HG02678 (cell line): ENCODE measurements around the gene TMEM132A.
"Not testable (repeated sequence)": the region's sequence is repeated elsewhere in the genome, so short reads cannot be mapped to it uniquely, and the experiment has no call there.

ENCODE experiments used
- ATAC-seq: cut with Tn5 transposase; IDR thresholded peaks from one replicate; pipeline ENCODE4 v1.9.1; 2021; ENCODE audit warnings: mild to moderate bottlenecking, moderate library complexity; ENCODE audit not compliant: unreplicated experiment

TMEM132A gene

GRCh38 chr11:60902625-60903024 is 21.6 kb upstream of the TMEM132A start:
- no peak for ATAC-seq

GRCh38 chr11:60905047-60905446 is 19.2 kb upstream of the TMEM132A start:
- ATAC-seq = no peak

GRCh38 chr11:60905551-60906113 is 18.6 kb upstream of the TMEM132A start:
- no peak for ATAC-seq

- ATAC-seq = peak; percentile 74
These were observed 17.9 kb upstream of the TMEM132A start, which contains the start of gene PRPF19 for GRCh38 chr11:60906132-60906972. Gene PRPF19, minus strand, starts transcription at chr11:60906585. Its CDS starts 203 bp downstream, at chr11:60906382.

- ATAC-seq = no peak
These were observed 15.5 kb upstream of the TMEM132A start for GRCh38 chr11:60908803-60909202.

- not testable (repeated sequence) for ATAC-seq
These were observed 14.5 kb upstream of the TMEM132A start for GRCh38 chr11:60909680-60910280.

- peak; percentile 38 for ATAC-seq
These were observed 14.0 kb upstream of the TMEM132A start for GRCh38 chr11:60910281-60910687.

GRCh38 chr11:60910711-60911380 is 13.4 kb upstream of the TMEM132A start:
- no peak for ATAC-seq

- no peak for ATAC-seq
These were observed 11.9 kb upstream of the TMEM132A start for GRCh38 chr11:60912223-60912850.

- no peak for ATAC-seq
These were observed 11.3 kb upstream of the TMEM132A start for GRCh38 chr11:60912851-60913528.

GRCh38 chr11:60913793-60914632 is 10.2 kb upstream of the TMEM132A start, which contains the start of gene TMEM109:
Gene TMEM109, plus strand, starts transcription at chr11:60914158. Its CDS starts 5,536 bp downstream, at chr11:60919694.
- ATAC-seq = peak; percentile 47

- ATAC-seq = peak; percentile 3
These were observed 9.5 kb upstream of the TMEM132A start for GRCh38 chr11:60914633-60915247.

GRCh38 chr11:60915248-60915914 is 8.9 kb upstream of the TMEM132A start:
- ATAC-seq = peak; percentile 48

- no peak for ATAC-seq
These were observed 7.5 kb upstream of the TMEM132A start for GRCh38 chr11:60916669-60917206.

- no peak for ATAC-seq
These were observed 7.0 kb upstream of the TMEM132A start for GRCh38 chr11:60917267-60917666.

- no peak for ATAC-seq
These were observed 5.9 kb upstream of the TMEM132A start for GRCh38 chr11:60918251-60918938.

- no peak for ATAC-seq
These were observed 5.4 kb upstream of the TMEM132A start for GRCh38 chr11:60918939-60919265.

- ATAC-seq = no peak
These were observed 4.9 kb upstream of the TMEM132A start for GRCh38 chr11:60919320-60919719.
